ENCODE measurements around the gene CARMIL1. TPM values are rescaled to one million over a fixed set of nuclear protein-coding genes. Genes with fewer than 3 reads are reported as not detected.

CARMIL1 gene
- total RNA-seq, 2 donors from 2014 or later = 3.8 to 7.6 TPM

- Mint-ChIP-seq H3K4me3 (no peak overlapping the region), H3K27ac (no peak overlapping the region), H3K27me3 (no peaks in the 10 kb centered on the region), H3K4me1 (no peaks in the 10 kb centered on the region), H3K9me3 (no peaks in the 10 kb centered on the region), H3K36me3 (ENCODE audit: low read depth) (no peaks in the 10 kb centered on the region)
- ATAC-seq (replicated peaks) = no peak
Measured at GRCh38 chr6:25465941-25466340, 186.8 kb downstream of the CARMIL1 start.

- Mint-ChIP-seq H3K27me3 (no peaks in the 10 kb centered on the region), H3K4me1 (no peaks in the 10 kb centered on the region), H3K27ac (no peak overlapping the region), H3K36me3 (ENCODE audit: low read depth) (no peaks in the 10 kb centered on the region), H3K4me3 (no peak overlapping the region), H3K9me3 (no peaks in the 10 kb centered on the region)
- ATAC-seq (replicated peaks) = no peak
Measured at GRCh38 chr6:25468881-25469280, 189.7 kb downstream of the CARMIL1 start.

GRCh38 chr6:25469797-25470388, 190.7 kb downstream of the CARMIL1 start:
- no peaks in the 10 kb centered on the region for H3K27me3 Mint-ChIP-seq
- H3K4me3 Mint-ChIP-seq = no peak overlapping the region
- no peaks in the 10 kb centered on the region for H3K9me3 Mint-ChIP-seq
- ATAC-seq (replicated peaks) = no peak
- no peaks in the 10 kb centered on the region for H3K4me1 Mint-ChIP-seq
- no peak overlapping the region for H3K27ac Mint-ChIP-seq
- no peaks in the 10 kb centered on the region for H3K36me3 Mint-ChIP-seq (ENCODE audit: low read depth)

- Mint-ChIP-seq H3K36me3 (ENCODE audit: low read depth) (no peaks in the 10 kb centered on the region), H3K27ac (no peak overlapping the region), H3K4me3 (no peak overlapping the region), H3K27me3 (no peaks in the 10 kb centered on the region), H3K4me1 (no peaks in the 10 kb centered on the region), H3K9me3 (no peaks in the 10 kb centered on the region)
- ATAC-seq (replicated peaks) = no peak
Measured at GRCh38 chr6:25472306-25472705, 193.1 kb downstream of the CARMIL1 start.

GRCh38 chr6:25472906-25473305, 193.7 kb downstream of the CARMIL1 start:
- Mint-ChIP-seq H3K9me3 (no peaks in the 10 kb centered on the region), H3K4me1 (no peaks in the 10 kb centered on the region), H3K36me3 (ENCODE audit: low read depth) (no peaks in the 10 kb centered on the region), H3K27ac (no peak overlapping the region), H3K27me3 (no peaks in the 10 kb centered on the region), H3K4me3 (no peak overlapping the region)
- ATAC-seq (replicated peaks) = no peak

- H3K27me3 Mint-ChIP-seq = no peaks in the 10 kb centered on the region
- H3K36me3 Mint-ChIP-seq (ENCODE audit: low read depth) = no peaks in the 10 kb centered on the region
- no peaks in the 10 kb centered on the region for H3K4me1 Mint-ChIP-seq
- H3K4me3 Mint-ChIP-seq = no peak overlapping the region
- no peaks in the 10 kb centered on the region for H3K9me3 Mint-ChIP-seq
- H3K27ac Mint-ChIP-seq = no peak overlapping the region
- no peak for ATAC-seq (replicated peaks)
Measured at GRCh38 chr6:25473447-25473846, 194.3 kb downstream of the CARMIL1 start.

- H3K4me3 Mint-ChIP-seq = no peak overlapping the region
- no peaks in the 10 kb centered on the region for H3K27me3 Mint-ChIP-seq
- H3K4me1 Mint-ChIP-seq = no peaks in the 10 kb centered on the region
- no peak for ATAC-seq (replicated peaks)
- H3K9me3 Mint-ChIP-seq = no peaks in the 10 kb centered on the region
- H3K36me3 Mint-ChIP-seq (ENCODE audit: low read depth) = no peaks in the 10 kb centered on the region
- no peak overlapping the region for H3K27ac Mint-ChIP-seq
Measured at GRCh38 chr6:25476126-25476525, 197.0 kb downstream of the CARMIL1 start.

GRCh38 chr6:25477006-25477590, 197.9 kb downstream of the CARMIL1 start:
- Mint-ChIP-seq H3K4me3 (no peak overlapping the region), H3K9me3 (no peaks in the 10 kb centered on the region), H3K36me3 (ENCODE audit: low read depth) (no peaks in the 10 kb centered on the region), H3K27me3 (no peaks in the 10 kb centered on the region), H3K27ac (no peak overlapping the region), H3K4me1 (no peaks in the 10 kb centered on the region)
- ATAC-seq (replicated peaks) = peak; percentile 52

- Mint-ChIP-seq H3K4me3 (no peak overlapping the region), H3K9me3 (no peaks in the 10 kb centered on the region)
Measured at GRCh38 chr6:25478973-25479372, 199.8 kb downstream of the CARMIL1 start.

GRCh38 chr6:25481267-25481666, 202.1 kb downstream of the CARMIL1 start:
- Mint-ChIP-seq H3K4me1 (no peaks in the 10 kb centered on the region), H3K27ac (no peak overlapping the region), H3K4me3 (no peak overlapping the region), H3K9me3 (no peaks in the 10 kb centered on the region), H3K36me3 (ENCODE audit: low read depth) (no peaks in the 10 kb centered on the region), H3K27me3 (no peaks in the 10 kb centered on the region)
- ATAC-seq (replicated peaks) = no peak

More at GRCh38 chr6:25478973-25479372, 199.8 kb downstream of the CARMIL1 start:
- H3K27me3 Mint-ChIP-seq = no peaks in the 10 kb centered on the region
- H3K36me3 Mint-ChIP-seq (ENCODE audit: low read depth) = no peaks in the 10 kb centered on the region
- H3K27ac Mint-ChIP-seq = no peak overlapping the region
- no peak for ATAC-seq (replicated peaks)
- H3K4me1 Mint-ChIP-seq = no peaks in the 10 kb centered on the region

- no peaks in the 10 kb centered on the region for H3K36me3 Mint-ChIP-seq (ENCODE audit: low read depth)
- H3K27ac Mint-ChIP-seq = no peak overlapping the region
- no peaks in the 10 kb centered on the region for H3K9me3 Mint-ChIP-seq
- H3K4me3 Mint-ChIP-seq = no peak overlapping the region
- ATAC-seq (replicated peaks) = no peak
- no peaks in the 10 kb centered on the region for H3K4me1 Mint-ChIP-seq
- no peaks in the 10 kb centered on the region for H3K27me3 Mint-ChIP-seq
Measured at GRCh38 chr6:25482996-25483395, 203.8 kb downstream of the CARMIL1 start.

GRCh38 chr6:25483943-25484342, 204.8 kb downstream of the CARMIL1 start:
- Mint-ChIP-seq H3K27ac (no peak overlapping the region), H3K9me3 (no peaks in the 10 kb centered on the region), H3K36me3 (ENCODE audit: low read depth) (no peaks in the 10 kb centered on the region), H3K27me3 (no peaks in the 10 kb centered on the region), H3K4me3 (no peak overlapping the region), H3K4me1 (no peaks in the 10 kb centered on the region)
- ATAC-seq (replicated peaks) = no peak

- ATAC-seq (replicated peaks) = no peak
- H3K9me3 Mint-ChIP-seq = no peaks in the 10 kb centered on the region
- H3K36me3 Mint-ChIP-seq (ENCODE audit: low read depth) = no peaks in the 10 kb centered on the region
- no peak overlapping the region for H3K4me3 Mint-ChIP-seq
- H3K4me1 Mint-ChIP-seq = no peaks in the 10 kb centered on the region
- no peaks in the 10 kb centered on the region for H3K27me3 Mint-ChIP-seq
- H3K27ac Mint-ChIP-seq = no peak overlapping the region
Measured at GRCh38 chr6:25484900-25485299, 205.7 kb downstream of the CARMIL1 start.

GRCh38 chr6:25485821-25486534, 206.8 kb downstream of the CARMIL1 start:
- Mint-ChIP-seq H3K4me3 (no peak overlapping the region), H3K27ac (no peak overlapping the region), H3K4me1 (no peaks in the 10 kb centered on the region), H3K9me3 (no peaks in the 10 kb centered on the region), H3K27me3 (no peaks in the 10 kb centered on the region), H3K36me3 (ENCODE audit: low read depth) (no peaks in the 10 kb centered on the region)
- no peak for ATAC-seq (replicated peaks)

- H3K9me3 Mint-ChIP-seq = no peaks in the 10 kb centered on the region
- H3K27me3 Mint-ChIP-seq = no peaks in the 10 kb centered on the region
- H3K4me1 Mint-ChIP-seq = no peaks in the 10 kb centered on the region
- H3K4me3 Mint-ChIP-seq = no peak overlapping the region
- no peak for ATAC-seq (replicated peaks)
- H3K27ac Mint-ChIP-seq = no peak overlapping the region
- no peaks in the 10 kb centered on the region for H3K36me3 Mint-ChIP-seq (ENCODE audit: low read depth)
Measured at GRCh38 chr6:25486550-25486949, 207.4 kb downstream of the CARMIL1 start.

All from activated T-helper 17 cell treated with anti-CD3 and anti-CD28 coated beads, Interleukin-2, amount 50 U/mL, for 72 hours (primary cell).